Germinal center (tissue), 1 donor: Measurements from ENCODE around the gene AMDHD1.
"Not testable (repeated sequence)": the region's sequence is repeated elsewhere in the genome, so short reads cannot be mapped to it uniquely, and the experiment has no call there.

ENCODE experiments used
- DNase-seq: peaks from one replicate; pipeline ENCODE4 v3.0.0; 2012; ENCODE audit warnings: mixed read lengths, low spot score

Gene AMDHD1

DNA sequence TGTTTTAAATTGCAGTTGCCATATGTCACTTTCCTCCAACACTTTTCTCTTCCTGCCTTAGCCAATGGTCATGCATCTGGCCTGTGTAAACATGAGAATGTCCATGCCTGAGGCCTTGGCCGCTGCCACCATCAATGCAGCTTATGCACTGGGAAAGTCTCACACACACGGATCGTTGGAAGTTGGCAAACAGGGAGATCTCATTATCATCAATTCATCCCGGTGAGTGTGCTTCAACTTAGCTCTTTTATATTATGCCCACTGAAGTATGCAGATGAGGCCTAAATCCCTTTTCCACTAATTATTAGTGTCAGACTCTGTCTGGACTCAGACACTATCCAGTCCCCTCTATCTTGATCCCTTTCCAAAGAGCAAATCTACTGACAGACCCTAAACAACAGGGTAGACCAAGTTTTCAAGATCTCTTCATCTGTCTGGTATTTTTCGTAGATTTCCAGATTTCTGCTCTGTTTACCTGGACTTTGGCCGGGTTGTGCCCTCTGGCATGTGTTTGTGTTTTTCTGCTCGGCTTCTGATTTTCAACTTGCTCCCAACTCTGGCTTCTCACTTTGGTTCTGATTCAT is 23.2 kb downstream of the AMDHD1 start:
- no peak for DNase-seq

- no peak for DNase-seq
Measured at GRCh38 chr12:95967301-95967700, 24.2 kb downstream of the AMDHD1 start.

DNA sequence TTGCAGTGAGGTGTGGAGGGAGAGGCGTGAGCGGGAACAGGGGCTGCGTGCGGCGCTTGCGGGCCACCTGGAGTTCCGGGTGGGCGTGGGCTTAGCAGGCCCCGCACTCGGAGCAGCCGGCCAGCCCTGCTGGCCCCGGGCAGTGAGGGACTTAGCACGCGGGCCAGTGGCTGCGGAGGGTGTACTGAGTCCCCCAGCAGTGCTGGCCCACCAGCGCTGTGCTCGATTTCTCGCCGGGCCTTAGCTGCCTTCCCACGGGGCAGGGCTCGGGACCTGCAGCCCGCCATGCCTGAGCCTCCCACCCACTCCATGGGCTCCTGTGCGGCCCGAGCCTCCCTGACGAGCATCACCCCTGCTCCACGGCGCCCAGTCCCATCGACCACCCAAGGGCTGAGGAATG is 26.0 kb downstream of the AMDHD1 start:
- not testable (repeated sequence) for DNase-seq

- no peak for DNase-seq
Measured at GRCh38 chr12:95970905-95971304, 27.8 kb downstream of the AMDHD1 start.

DNA sequence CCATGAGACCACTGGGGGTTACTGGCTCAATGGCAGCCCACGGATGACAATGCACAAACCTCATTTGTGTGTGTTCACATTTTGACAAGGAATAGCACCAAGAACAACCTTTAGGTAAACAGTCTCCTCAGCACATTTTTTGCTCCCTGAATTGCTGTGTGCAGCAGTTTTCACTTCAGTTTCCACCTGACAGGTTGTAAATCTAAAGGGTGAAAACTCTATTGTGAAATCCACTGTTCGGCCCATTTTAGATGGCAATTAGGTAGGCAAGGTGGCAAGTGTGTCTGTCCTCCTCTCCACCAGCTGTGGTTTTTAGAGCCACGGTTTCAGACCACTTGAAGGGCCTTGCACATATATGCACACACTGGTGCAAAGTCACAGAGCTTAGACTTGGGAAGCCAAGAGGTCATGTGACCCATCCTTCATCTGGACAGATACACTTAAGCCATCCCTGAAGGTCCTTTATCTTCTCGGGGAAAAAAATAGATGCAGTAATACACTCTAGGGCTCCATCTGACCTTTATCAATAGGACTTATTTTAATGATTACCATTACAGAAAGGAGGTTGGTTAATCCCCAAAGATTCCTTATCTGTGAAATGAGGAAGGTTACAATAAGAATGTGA is 29.8 kb downstream of the AMDHD1 start:
- DNase-seq: no peak

DNA sequence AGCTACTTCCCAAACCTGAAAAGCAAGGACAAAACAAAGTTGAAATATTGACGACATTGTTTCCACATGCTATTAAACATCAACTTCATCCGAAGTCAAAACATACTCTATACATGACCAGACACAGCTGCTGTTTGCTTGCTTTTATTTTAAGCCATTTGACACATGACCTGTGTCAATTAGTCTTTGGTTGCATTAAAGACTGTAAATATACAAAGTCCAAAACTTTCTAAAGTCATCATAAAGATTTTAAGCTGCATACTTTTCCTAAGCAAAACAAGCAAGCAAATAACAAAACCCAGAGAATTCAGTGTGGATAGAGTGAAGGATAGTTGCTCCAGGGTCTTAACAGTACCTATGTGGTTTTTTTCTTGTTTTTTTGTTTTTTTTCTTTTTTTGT is 31.2 kb downstream of the AMDHD1 start:
- no peak for DNase-seq

DNA sequence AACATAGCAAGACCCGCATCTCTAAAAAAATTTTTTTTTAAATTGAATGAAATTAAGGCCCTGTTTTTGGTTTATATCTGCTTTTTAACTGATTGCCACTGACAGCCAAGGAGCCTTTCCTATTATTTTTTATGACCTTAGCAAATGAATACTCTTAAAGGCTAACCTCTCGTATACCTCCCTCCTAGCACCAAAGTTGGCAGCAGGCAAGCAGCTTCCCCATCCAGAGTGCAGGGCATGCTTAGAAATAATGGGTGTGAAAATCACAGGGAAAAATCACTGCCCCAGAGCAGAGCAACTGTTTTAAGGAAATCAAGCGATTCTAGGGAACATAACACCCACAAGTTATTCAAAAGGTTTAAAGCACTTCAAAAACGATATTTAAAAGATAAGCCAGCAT is 32.4 kb downstream of the AMDHD1 start:
- DNase-seq: no peak

GRCh38 chr12:95976416-95976832 is 33.3 kb downstream of the AMDHD1 start:
- DNase-seq: no peak

GRCh38 chr12:95977764-95978305 is 34.7 kb downstream of the AMDHD1 start:
- DNase-seq: no peak

DNA sequence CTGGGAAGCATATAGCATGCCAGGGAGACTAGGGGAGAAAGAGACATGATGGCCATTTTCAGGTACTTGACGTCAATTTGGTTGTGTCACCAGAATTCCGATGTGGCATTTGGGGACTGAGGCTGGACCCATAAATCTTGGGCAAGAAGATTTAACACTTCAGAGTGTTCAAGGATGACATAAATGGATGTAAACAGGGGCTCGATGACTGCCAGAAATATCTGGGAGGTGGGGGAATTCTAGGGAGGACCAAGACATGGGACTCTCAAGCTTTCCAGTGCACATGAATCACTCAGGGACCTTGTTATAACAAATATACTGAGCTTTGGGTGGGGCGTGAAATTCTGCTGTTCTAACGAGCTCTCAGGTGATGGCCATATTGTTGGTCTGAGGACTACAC is 35.2 kb downstream of the AMDHD1 start:
- DNase-seq: no peak

GRCh38 chr12:95978774-95979173 is 35.6 kb downstream of the AMDHD1 start:
- no peak for DNase-seq

DNA sequence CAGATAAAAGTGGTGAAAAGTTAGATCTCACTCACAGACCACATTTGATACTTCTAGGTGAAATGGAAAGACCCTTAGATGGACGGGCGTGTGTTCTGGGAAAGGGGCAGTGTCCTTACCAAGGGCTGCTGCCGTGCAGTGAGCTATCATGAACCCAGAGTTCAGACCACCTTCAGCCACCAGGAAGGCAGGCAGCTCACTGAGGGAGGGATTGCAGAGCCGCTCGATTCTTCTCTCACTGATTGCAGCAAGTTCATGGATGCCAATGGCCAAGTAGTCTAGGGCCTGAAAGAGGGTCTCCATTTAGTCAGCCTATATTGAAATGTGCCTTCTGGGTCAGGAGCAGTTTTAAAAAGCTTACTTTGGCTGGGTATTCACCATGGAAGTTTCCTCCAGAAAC is 37.3 kb downstream of the AMDHD1 start:
- DNase-seq: no peak

DNA sequence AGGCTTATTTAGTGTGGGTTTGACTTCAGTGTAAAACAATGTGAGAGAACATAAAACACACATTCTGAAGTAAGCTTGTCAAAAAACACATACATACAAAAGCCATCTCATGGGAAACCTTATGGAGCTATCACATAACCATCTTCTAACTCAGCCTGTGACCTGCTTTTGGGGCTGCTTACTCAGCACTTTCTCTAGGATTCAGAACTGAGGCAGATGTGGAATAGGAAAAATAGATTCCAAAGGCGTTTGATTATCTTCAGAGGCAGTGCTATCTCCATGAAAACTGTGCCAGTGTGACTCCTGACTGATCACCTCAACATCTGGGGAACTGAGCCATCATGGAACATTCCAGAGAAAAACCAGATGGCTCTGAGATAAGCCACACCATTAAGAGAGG is 39.5 kb downstream of the AMDHD1 start:
- no peak for DNase-seq

DNA sequence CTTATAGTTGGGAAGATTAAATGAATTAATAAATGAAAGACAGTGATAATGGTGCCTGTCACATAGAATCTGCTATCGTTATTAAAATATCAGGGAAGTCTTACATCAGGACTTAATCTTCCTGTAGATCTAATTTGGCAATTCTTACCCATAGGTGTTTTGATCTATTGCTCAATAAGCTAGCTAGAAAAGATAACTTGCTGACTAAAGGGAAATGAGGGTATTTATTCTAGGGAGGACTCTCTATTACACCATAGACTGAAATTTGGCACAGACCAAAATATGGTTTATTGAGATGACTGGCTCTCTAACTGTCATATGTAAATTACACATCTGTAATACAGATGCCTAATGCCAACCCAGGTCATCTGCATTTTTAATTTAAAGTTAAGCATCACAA is 41.6 kb downstream of the AMDHD1 start:
- DNase-seq: no peak

- no peak for DNase-seq
Measured at GRCh38 chr12:95986635-95987570, 43.8 kb downstream of the AMDHD1 start.

- DNase-seq: no peak
Measured at GRCh38 chr12:95988506-95989275, 45.6 kb downstream of the AMDHD1 start.

DNA sequence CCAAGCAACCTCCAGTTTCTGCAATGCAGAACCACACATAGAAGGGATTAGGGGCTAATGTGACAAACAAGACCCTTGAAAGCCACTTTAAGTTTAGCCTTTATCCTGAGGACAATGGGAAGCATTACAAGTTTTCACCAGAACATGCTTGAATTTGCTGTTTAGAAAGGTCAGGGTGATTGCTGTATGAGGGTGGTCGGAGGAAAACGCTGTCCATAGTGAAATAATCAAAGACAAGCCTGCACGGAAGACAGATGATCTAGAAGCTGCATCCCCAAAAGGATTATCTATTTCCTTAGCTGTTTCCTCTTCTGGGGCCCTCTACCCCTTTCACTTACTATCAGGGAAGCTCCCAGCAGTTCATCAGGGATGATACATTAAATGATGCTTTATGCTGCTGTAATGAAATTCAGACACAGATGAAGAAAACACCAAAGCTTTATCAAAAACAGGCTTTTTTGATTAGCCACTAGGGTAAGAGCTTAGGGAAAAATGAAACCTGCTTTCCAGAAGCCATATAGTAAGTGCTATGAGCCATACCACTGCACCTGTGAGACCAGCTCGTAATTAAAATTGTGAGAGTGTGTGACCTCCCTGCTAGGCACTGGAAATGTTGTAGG is 46.5 kb downstream of the AMDHD1 start:
- no peak for DNase-seq

- DNase-seq: no peak
Measured at GRCh38 chr12:95990136-95990535, 47.0 kb downstream of the AMDHD1 start.

GRCh38 chr12:95993907-95994306 is 50.8 kb downstream of the AMDHD1 start:
- DNase-seq: no peak

DNA sequence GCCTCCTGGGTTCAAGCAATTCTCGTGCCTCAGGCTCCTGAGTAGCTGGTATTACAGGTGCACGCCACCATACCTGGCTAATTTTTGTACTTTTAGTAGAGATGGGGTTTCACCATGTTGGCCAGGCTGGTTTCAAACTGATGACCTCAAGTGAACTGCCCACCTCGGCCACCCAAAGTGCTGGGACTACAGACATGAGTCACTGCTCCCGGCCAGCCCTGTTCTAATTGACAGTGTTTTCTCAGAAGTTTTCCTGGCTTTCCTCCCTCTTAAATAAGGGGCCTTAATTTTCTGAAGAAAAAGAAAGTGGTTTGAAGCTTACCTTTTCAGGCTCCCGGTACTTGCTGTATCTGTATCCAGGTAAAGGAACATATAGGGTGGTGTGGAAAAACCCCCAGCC is 51.3 kb downstream of the AMDHD1 start:
- no peak for DNase-seq

DNA sequence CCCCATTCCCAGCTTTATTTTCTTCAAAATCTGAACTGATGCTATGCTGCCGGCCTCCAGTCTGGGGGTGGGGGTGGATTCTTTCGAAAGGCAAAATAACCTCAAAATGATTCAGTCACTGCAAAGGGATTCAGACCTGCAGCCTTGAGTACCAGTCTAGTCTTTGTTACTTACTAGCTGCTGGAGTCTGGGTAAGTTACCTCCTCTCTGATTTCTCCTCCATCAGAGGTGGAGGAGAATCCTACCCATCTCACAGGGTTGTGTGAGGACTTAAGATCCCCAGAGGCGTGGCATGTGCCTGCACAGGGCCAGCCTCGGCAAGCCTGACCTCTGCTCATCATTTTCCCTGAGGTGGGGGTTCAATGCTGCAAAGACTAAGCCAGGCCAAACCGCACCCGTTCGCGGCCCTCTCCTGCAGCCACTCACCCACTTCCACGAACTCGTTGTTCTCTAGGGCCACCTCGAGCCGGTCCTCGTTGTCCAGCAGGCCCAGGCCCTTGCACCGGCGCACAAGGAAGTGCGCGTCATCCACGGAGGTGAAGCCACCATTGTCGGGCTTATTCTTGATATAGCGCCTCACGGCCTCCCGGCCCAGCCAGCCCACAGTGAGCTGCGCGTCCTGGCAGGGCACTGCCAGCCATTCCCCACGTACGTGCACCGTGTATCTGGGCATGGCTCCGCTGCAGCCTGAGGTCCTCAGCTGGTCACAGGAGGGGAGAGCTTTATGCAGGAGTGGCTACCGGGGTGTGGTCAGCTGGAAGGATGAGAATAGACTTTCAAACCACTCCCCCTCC is 52.3 kb downstream of the AMDHD1 start:
- no peak for DNase-seq
